Measurements from ENCODE around the gene OSBP2.

GRCh38 chr22:30681831-30682230 is 12.8 kb upstream of the OSBP2 start:
- TF ChIP-seq CTCF (IDR thresholded peaks at IDR 0.05) (no peak), POLR2A (IDR thresholded peaks at IDR 0.05) (no peak)

All from testis (tissue), 2 donors.